ENCODE results near the gene MIEN1. TPM values are rescaled to one million over a fixed set of nuclear protein-coding genes. Genes with fewer than 3 reads are reported as not detected.
A peak's percentile ranks its signal among the peaks of the same experiment; 100 is the strongest.

MIEN1 gene
- total and polyA plus RNA-seq, 2 of the 13 experiments (the other 11 are each of a cell fraction or from before 2014, with no cell fraction given), result 40.6 to 56.6 TPM

DNA sequence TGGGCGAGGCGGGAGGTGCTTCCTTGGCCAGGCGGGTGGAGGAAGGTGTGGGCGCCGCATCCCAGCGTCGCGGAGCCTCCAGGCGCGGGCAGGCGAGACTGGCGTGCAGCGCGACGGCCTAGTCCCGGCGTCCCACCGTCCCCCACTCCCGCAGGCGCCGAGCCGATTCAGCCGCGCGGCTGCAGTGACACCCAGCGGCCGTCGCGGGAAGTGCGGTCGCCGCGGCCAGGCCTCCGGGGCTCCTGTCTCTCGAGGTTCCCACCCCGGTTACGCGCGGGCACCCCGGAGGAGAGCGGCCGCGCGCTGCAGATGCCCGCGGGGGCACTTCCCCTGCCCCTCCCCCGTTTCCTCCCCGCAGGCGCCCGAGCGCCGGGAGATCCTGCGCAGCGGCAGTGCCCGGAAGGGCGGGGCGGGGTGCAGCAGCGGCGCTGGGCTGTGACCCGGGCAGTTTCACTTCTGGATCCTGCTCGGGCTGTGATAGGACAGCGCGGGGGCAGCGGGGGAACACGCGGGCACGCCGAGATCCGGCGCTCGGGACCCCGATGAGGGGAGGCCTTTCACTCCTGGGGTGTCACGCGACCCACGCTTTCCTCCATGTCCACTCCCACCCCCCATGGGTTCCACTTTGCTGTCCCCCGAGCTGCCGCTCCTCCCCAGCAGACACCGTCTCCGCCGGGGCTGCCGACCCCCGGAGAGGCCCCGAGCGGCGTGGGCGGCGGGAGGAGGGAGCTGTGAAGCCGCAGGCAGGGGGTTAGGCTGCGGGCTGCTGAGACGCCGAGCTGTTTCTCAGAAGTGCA lies 24.0 kb upstream of the MIEN1 start (continued):
- peak; percentile 89; the same call in 1 of the 2 replicates for TF ChIP-seq TBX2 (CRISPR knock-in tag; IDR thresholded peaks at IDR 0.05; ENCODE audit: borderline replicate concordance)
- TF ChIP-seq ZNF761 (CRISPR knock-in tag; conservative IDR thresholded peaks at IDR 0.05), result peak; percentile 98
- peak; percentile 91; the same call in 1 of the 2 replicates for TF ChIP-seq ZSCAN31 (CRISPR knock-in tag; IDR thresholded peaks at IDR 0.05; ENCODE audit: low read depth)
- peak; percentile 86; the same call in 1 of the 2 replicates for TF ChIP-seq ZSCAN21 (CRISPR knock-in tag; IDR thresholded peaks at IDR 0.05; ENCODE audit: borderline replicate concordance)
- no peak for TF ChIP-seq NFE2L1 (CRISPR knock-in tag; IDR thresholded peaks at IDR 0.05; ENCODE audit: borderline replicate concordance)
- no peak; the same call in none of the 2 replicates for TF ChIP-seq ETV6 (CRISPR knock-in tag; conservative IDR thresholded peaks at IDR 0.05)
- TF ChIP-seq, protein P1, sequence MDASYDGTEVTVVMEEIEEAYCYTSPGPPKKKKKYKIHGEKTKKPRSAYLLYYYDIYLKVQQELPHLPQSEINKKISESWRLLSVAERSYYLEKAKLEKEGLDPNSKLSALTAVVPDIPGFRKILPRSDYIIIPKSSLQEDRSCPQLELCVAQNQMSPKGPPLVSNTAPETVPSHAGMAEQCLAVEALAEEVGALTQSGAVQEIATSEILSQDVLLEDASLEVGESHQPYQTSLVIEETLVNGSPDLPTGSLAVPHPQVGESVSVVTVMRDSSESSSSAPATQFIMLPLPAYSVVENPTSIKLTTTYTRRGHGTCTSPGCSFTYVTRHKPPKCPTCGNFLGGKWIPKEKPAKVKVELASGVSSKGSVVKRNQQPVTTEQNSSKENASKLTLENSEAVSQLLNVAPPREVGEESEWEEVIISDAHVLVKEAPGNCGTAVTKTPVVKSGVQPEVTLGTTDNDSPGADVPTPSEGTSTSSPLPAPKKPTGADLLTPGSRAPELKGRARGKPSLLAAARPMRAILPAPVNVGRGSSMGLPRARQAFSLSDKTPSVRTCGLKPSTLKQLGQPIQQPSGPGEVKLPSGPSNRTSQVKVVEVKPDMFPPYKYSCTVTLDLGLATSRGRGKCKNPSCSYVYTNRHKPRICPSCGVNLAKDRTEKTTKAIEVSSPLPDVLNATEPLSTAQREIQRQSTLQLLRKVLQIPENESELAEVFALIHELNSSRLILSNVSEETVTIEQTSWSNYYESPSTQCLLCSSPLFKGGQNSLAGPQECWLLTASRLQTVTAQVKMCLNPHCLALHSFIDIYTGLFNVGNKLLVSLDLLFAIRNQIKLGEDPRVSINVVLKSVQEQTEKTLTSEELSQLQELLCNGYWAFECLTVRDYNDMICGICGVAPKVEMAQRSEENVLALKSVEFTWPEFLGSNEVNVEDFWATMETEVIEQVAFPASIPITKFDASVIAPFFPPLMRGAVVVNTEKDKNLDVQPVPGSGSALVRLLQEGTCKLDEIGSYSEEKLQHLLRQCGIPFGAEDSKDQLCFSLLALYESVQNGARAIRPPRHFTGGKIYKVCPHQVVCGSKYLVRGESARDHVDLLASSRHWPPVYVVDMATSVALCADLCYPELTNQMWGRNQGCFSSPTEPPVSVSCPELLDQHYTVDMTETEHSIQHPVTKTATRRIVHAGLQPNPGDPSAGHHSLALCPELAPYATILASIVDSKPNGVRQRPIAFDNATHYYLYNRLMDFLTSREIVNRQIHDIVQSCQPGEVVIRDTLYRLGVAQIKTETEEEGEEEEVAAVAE (CRISPR knock-in tag; IDR thresholded peaks at IDR 0.05; ENCODE audit: borderline replicate concordance), result peak; percentile 57
- no peak for TF ChIP-seq SMAD9 (CRISPR knock-in tag; IDR thresholded peaks at IDR 0.05)
- peak; percentile 58 for TF ChIP-seq SIN3B (IDR thresholded peaks at IDR 0.05; ENCODE audit: low read length)
- TF ChIP-seq, protein P2, sequence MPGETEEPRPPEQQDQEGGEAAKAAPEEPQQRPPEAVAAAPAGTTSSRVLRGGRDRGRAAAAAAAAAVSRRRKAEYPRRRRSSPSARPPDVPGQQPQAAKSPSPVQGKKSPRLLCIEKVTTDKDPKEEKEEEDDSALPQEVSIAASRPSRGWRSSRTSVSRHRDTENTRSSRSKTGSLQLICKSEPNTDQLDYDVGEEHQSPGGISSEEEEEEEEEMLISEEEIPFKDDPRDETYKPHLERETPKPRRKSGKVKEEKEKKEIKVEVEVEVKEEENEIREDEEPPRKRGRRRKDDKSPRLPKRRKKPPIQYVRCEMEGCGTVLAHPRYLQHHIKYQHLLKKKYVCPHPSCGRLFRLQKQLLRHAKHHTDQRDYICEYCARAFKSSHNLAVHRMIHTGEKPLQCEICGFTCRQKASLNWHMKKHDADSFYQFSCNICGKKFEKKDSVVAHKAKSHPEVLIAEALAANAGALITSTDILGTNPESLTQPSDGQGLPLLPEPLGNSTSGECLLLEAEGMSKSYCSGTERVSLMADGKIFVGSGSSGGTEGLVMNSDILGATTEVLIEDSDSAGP (CRISPR knock-in tag; IDR thresholded peaks at IDR 0.05; ENCODE audit: borderline replicate concordance), result peak; percentile 93
- TF ChIP-seq, protein P3, sequence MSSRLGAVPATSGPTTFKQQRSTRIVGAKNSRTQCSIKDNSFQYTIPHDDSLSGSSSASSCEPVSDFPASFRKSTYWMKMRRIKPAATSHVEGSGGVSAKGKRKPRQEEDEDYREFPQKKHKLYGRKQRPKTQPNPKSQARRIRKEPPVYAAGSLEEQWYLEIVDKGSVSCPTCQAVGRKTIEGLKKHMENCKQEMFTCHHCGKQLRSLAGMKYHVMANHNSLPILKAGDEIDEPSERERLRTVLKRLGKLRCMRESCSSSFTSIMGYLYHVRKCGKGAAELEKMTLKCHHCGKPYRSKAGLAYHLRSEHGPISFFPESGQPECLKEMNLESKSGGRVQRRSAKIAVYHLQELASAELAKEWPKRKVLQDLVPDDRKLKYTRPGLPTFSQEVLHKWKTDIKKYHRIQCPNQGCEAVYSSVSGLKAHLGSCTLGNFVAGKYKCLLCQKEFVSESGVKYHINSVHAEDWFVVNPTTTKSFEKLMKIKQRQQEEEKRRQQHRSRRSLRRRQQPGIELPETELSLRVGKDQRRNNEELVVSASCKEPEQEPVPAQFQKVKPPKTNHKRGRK (CRISPR knock-in tag; IDR thresholded peaks at IDR 0.05), result no peak
- peak; percentile 64; the same call in 1 of the 2 replicates for TF ChIP-seq ZNF567 (CRISPR knock-in tag; IDR thresholded peaks at IDR 0.05; ENCODE audit: borderline replicate concordance)
- no peak for TF ChIP-seq MZF1 (CRISPR knock-in tag; IDR thresholded peaks at IDR 0.05; ENCODE audit: borderline replicate concordance)
- TF ChIP-seq, protein P4, sequence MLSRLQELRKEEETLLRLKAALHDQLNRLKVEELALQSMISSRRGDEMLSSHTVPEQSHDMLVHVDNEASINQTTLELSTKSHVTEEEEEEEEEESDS (CRISPR knock-in tag; IDR thresholded peaks at IDR 0.05; ENCODE audit: borderline replicate concordance), result peak; percentile 35; the same call in 1 of the 2 replicates
- TF ChIP-seq TARDBP (CRISPR knock-in tag; IDR thresholded peaks at IDR 0.05), result peak; percentile 66; the same call in 1 of the 2 replicates
- TF ChIP-seq PAX8 (CRISPR knock-in tag; IDR thresholded peaks at IDR 0.05; ENCODE audit: borderline replicate concordance), result peak; percentile 36; the same call in 1 of the 2 replicates
- peak; percentile 57 for TF ChIP-seq ZNF768 (CRISPR knock-in tag; IDR thresholded peaks at IDR 0.05)
- TF ChIP-seq ZNF816 (CRISPR knock-in tag; IDR thresholded peaks at IDR 0.05; ENCODE audit: borderline replicate concordance), result peak; percentile 97; the same call in 1 of the 2 replicates
- TF ChIP-seq ZNF121 (CRISPR knock-in tag; IDR thresholded peaks at IDR 0.05), result no peak
- TF ChIP-seq ZNF775 (CRISPR knock-in tag; IDR thresholded peaks at IDR 0.05; ENCODE audit: borderline replicate concordance), result peak; percentile 79
- TF ChIP-seq PHF5A (CRISPR knock-in tag; IDR thresholded peaks at IDR 0.05; ENCODE audit: low read depth, unreplicated experiment), result peak; percentile 86

Measured in HepG2 (cell line).